Uterus (tissue), 4 donors: ENCODE data around the gene ADAMTS12. TPM values are rescaled to one million over a fixed set of nuclear protein-coding genes. Genes with fewer than 3 reads are reported as not detected.
"Not testable (repeated sequence)": the region's sequence is repeated elsewhere in the genome, so short reads cannot be mapped to it uniquely, and the experiment has no call there.

Experiments used
- DNase-seq, 2 donors: peaks; one replicate each; pipeline ENCODE4 v3.0.0-alpha.2; 2019 to 2020
- H3K27ac ChIP-seq, 2 donors: fragments of 200-600 bp; sonication (generic); 1 replicate in 1 of 2; 2 replicates in 1 of 2; pipeline ENCODE4 v1.5.1; 2016 to 2018
- H3K27me3 ChIP-seq, 2 donors: fragments of 200-600 bp; sonication (generic); one replicate each; pipeline ENCODE4 v1.5.1; 2018 to 2019; ENCODE audit warnings: control low read depth in 1 of 2
- H3K36me3 ChIP-seq, 2 donors: fragments of 200-600 bp; sonication (generic); one replicate each; pipeline ENCODE4 v1.5.1; 2019; ENCODE audit warnings: control low read depth in 1 of 2
- H3K4me1 ChIP-seq, 2 donors: fragments of 200-600 bp; sonication (generic); one replicate each; pipeline ENCODE4 v1.5.1; 2018 to 2019; ENCODE audit warnings: control low read depth in 1 of 2
- H3K4me3 ChIP-seq, 2 donors: fragments of 200-600 bp; sonication (generic); 1 replicate in 1 of 2; 2 replicates in 1 of 2; pipeline ENCODE4 v1.5.1; 2018 to 2019; ENCODE audit warnings: mild to moderate bottlenecking in 1 of 2
- H3K9me3 ChIP-seq, 2 donors: fragments of 200-600 bp; sonication (generic); one replicate each; pipeline ENCODE4 v1.5.1; 2019; ENCODE audit warnings: control low read depth in 1 of 2
- POLR2A ChIP-seq, 2 donors: fragments of 450-650 bp; IDR thresholded peaks; one replicate each; pipeline ENCODE4 v1.6.1; 2016; ENCODE audit warnings: antibody characterized with exemption in 2 of 2, mild to moderate bottlenecking in 1 of 2, moderate library complexity in 1 of 2
- intact Hi-C: fragments of 100-400 bp; cut with DNase I; formaldehyde crosslinking; loops from one replicate; pipeline ENCODE4 v1.15.1; 2023; ENCODE audit warnings: low total_unique reads
- total RNA-seq, 4 donors: library from RNA; depleted of rRNA in 3 of 4; stranded (reverse); fragments of >200 nt in 3 of 4; gene quantifications; one replicate each; pipeline versions ENCODE4 v1.1.0 to v1.2.4, GENCODE V29; 2014 to 2023
- TF ChIP-seq, protein P1 (sequence below), 4 experiments: fragments of 200-600 bp in 2 of 4; fragments of 450-650 bp in 2 of 4; sonication (generic) in 2 of 4; IDR thresholded peaks; one replicate each; pipeline ENCODE4 v1.5.1; 2016 to 2019; ENCODE audit warnings: antibody characterized with exemption in 4 of 4, mild to moderate bottlenecking in 2 of 4, moderate library complexity in 1 of 4
- donor health status: DM: yes; HTN: yes; CAD: no.

ADAMTS12 gene
- total RNA-seq, 4 donors from 2014 or later = 0.51 to 37.5 (median 15.6) TPM

GRCh38 chr5:33883482-33883881 lies 8.3 kb downstream of the ADAMTS12 start:
- no peak for DNase-seq
- intact Hi-C loops = no loop called here
- Histone ChIP-seq H3K27me3 (no peaks in the 10 kb centered on the region), H3K9me3 (no peaks in the 10 kb centered on the region), H3K4me3 (no peak overlapping the region), H3K27ac (no peak overlapping the region), H3K4me1 (no peaks in the 10 kb centered on the region), H3K36me3 (no peaks in the 10 kb centered on the region)
- TF ChIP-seq POLR2A (IDR thresholded peaks at IDR 0.05) = no peak
- TF ChIP-seq, protein P1, sequence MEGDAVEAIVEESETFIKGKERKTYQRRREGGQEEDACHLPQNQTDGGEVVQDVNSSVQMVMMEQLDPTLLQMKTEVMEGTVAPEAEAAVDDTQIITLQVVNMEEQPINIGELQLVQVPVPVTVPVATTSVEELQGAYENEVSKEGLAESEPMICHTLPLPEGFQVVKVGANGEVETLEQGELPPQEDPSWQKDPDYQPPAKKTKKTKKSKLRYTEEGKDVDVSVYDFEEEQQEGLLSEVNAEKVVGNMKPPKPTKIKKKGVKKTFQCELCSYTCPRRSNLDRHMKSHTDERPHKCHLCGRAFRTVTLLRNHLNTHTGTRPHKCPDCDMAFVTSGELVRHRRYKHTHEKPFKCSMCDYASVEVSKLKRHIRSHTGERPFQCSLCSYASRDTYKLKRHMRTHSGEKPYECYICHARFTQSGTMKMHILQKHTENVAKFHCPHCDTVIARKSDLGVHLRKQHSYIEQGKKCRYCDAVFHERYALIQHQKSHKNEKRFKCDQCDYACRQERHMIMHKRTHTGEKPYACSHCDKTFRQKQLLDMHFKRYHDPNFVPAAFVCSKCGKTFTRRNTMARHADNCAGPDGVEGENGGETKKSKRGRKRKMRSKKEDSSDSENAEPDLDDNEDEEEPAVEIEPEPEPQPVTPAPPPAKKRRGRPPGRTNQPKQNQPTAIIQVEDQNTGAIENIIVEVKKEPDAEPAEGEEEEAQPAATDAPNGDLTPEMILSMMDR (IDR thresholded peaks at IDR 0.05) = no peak

DNA sequence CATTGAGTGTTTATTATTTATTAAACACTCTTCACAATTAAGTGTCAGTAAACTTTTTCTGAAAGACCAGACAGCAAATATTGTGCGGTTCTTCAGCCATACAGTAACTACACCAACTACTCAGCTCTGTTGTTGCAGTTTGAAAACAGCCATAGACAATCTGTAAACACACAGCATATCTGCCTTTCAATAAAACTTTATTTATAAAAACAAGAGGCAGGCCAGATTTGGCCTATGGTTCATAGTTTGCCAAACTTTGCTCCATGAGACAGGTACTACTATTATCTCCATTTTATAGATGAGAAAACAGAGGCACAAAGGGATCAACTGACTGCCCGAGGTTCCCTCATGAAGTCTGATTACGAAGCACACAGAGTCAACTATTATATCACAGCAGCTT lies 11.5 kb downstream of the ADAMTS12 start:
- no peak for TF ChIP-seq POLR2A (IDR thresholded peaks at IDR 0.05)
- TF ChIP-seq, protein P1 (IDR thresholded peaks at IDR 0.05) = no peak
- intact Hi-C loops = no loop called here

GRCh38 chr5:33877449-33877848 lies 14.3 kb downstream of the ADAMTS12 start:
- no peaks in the 10 kb centered on the region for H3K4me1 ChIP-seq
- no peaks in the 10 kb centered on the region for H3K27me3 ChIP-seq
- no peak for DNase-seq
- TF ChIP-seq, protein P1 (IDR thresholded peaks at IDR 0.05) = no peak
- intact Hi-C loops = no loop called here
- no peaks in the 10 kb centered on the region for H3K36me3 ChIP-seq
- H3K27ac ChIP-seq = no peak overlapping the region
- no peak overlapping the region for H3K4me3 ChIP-seq
- H3K9me3 ChIP-seq = no peaks in the 10 kb centered on the region

More for the DNA sequence above, 11.5 kb downstream of the ADAMTS12 start:
- Histone ChIP-seq H3K9me3 (no peaks in the 10 kb centered on the region), H3K27ac (no peak overlapping the region), H3K4me3 (no peak overlapping the region), H3K4me1 (no peaks in the 10 kb centered on the region), H3K36me3 (no peaks in the 10 kb centered on the region), H3K27me3 (no peaks in the 10 kb centered on the region)
- no peak for DNase-seq

GRCh38 chr5:33867241-33867640 lies 24.5 kb downstream of the ADAMTS12 start:
- H3K27ac ChIP-seq = no peak overlapping the region
- no peaks in the 10 kb centered on the region for H3K4me1 ChIP-seq
- DNase-seq = no peak
- H3K36me3 ChIP-seq = no peaks in the 10 kb centered on the region
- no peaks in the 10 kb centered on the region for H3K27me3 ChIP-seq
- intact Hi-C loops = no loop called here
- no peak overlapping the region for H3K4me3 ChIP-seq
- TF ChIP-seq, protein P1 (IDR thresholded peaks at IDR 0.05) = no peak
- no peak for TF ChIP-seq POLR2A (IDR thresholded peaks at IDR 0.05)
- H3K9me3 ChIP-seq = peaks cover 0 to 16% of the 10 kb centered on the region in 2 donors

GRCh38 chr5:33859177-33859576 lies 32.6 kb downstream of the ADAMTS12 start:
- DNase-seq, H3K9me3 ChIP-seq, H3K27me3 ChIP-seq, H3K4me3 ChIP-seq, H3K36me3 ChIP-seq, H3K27ac ChIP-seq, H3K4me1 ChIP-seq, intact Hi-C loops: not testable (repeated sequence)

GRCh38 chr5:33857037-33857436 lies 34.8 kb downstream of the ADAMTS12 start:
- Histone ChIP-seq H3K27me3 (no peaks in the 10 kb centered on the region), H3K4me1 (peaks cover 0 to 3% of the 10 kb centered on the region in 2 donors), H3K4me3 (no peak overlapping the region), H3K36me3 (no peaks in the 10 kb centered on the region), H3K27ac (no peak overlapping the region), H3K9me3 (no peaks in the 10 kb centered on the region)
- intact Hi-C loops = no loop called here
- DNase-seq = no peak
- TF ChIP-seq POLR2A (IDR thresholded peaks at IDR 0.05) = no peak
- TF ChIP-seq, protein P1 (IDR thresholded peaks at IDR 0.05) = no peak
